GM21367 (cell line): ENCODE data around the gene CHCHD6.
"Not testable (repeated sequence)": the region's sequence is repeated elsewhere in the genome, so short reads cannot be mapped to it uniquely, and the experiment has no call there.

Experiments
- ATAC-seq: cut with Tn5 transposase; IDR thresholded peaks from one replicate; pipeline ENCODE4 v1.9.1; 2021; ENCODE audit not compliant: unreplicated experiment

Gene CHCHD6

DNA sequence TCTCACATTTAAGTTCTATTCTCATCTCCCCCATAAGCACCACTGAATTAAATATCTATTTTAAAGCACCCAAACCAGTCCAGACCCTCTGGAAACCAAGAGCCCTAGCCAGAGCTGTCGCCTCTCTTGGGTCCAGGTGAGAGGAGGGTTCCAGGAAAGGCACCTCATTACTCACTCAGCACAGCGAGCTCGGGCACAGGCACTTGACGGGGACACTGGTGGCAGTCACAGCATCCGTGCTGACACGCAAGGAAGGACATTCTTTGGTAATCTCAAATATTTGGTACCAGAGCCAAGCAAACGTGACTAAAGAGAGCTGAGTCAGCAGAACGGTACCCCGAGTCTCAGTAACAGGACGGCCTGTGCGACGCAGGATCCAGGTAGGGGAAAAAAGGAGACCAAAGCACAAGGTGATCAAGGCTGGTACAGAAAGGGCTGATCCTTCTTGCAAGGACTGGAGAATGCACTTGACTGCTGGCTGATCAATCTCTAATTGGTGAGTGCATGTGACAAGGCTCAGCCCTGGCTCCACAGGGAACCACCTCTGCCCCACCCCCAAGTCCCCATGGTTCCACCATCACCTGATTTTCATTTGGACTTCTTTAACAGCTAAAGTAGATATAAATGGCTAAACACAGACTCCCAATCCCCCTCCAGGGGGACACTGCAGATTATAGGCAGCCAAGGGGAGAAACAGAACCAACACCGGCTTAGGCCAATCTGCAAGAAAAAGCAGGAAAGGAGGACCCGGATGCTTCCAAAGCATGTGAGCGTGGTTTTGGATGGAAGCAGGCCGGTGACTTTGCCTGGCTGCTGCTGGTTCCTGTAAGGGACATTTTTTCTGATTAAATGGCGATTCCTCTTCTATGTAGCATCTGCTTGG lies 61.4 kb downstream of the CHCHD6 start:
- ATAC-seq, result no peak

DNA sequence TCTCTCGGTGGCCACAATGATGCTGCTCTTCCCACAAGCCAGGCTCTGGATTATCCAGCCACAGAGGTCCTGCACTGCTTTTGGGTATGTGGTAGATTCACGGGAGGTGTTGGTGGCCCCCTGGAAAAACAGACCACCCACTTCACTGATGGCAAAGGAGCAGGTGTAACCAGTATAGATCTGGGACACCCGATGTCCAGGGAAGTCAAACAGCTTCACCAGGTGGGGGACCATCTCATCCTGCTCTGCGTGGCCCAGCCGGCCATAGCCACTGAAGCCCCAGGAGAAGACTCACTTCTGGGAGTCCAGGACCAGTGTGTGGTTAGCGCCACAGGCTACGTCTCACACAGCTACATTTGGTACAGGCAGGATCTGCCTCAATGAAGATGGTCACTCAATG lies 62.6 kb downstream of the CHCHD6 start:
- no peak for ATAC-seq

DNA sequence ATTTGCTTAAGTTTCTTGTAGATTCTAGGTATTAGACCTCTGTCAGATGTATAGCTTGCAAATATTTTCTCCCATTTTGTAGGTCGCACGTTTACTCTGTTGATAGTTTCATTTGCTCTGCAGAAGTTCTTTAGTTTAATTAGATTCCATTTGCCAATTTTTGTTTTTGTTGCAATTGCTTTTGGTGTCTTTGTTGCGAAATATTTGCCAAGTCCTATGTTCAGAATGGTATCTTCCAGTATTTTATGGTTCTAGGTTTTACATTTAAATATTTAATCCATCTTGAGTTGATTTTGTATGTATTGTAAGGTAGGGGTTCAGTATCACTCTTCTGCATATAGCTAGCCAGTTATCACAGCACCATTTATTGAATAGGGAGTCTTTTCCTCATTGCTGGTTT lies 64.9 kb downstream of the CHCHD6 start:
- ATAC-seq, result no peak

DNA sequence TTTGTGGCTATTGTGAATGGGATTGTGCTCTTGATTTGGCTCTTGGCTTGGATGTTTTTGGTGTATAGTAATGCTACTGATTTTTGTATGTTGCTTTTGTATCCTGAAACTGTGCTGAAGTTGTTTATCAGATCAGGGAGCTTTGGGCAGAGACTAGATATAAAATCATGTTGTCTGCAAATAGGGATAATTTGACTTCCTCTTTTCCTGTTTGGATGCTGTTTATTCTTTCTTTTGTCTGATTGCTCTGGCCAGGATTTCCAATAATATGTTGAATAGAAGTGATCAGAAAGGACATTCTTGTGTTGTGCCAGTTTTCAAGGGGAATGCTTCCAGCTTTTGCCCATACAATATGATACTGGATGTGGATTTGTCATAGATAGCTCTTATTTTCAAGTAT lies 66.1 kb downstream of the CHCHD6 start:
- no peak for ATAC-seq

DNA sequence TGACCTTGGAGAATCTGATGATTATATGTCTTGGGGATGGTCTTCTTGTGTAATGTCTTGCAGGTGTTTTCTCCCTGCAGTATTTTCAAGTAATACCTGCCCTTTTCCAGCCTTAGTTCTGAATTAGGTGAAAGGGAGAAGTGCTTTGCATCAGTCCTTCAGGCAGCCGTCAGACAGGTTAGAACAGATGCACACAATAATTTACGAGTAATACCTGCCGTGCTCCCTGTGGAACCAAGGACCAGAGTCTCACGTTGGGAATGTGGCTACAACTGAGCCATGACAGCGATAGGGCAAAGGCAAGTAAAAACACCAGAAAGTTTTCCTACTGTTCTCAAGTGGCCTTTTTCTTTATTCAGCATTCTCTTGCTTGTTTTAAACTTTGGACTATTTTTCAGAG lies 69.1 kb downstream of the CHCHD6 start:
- ATAC-seq, result no peak

DNA sequence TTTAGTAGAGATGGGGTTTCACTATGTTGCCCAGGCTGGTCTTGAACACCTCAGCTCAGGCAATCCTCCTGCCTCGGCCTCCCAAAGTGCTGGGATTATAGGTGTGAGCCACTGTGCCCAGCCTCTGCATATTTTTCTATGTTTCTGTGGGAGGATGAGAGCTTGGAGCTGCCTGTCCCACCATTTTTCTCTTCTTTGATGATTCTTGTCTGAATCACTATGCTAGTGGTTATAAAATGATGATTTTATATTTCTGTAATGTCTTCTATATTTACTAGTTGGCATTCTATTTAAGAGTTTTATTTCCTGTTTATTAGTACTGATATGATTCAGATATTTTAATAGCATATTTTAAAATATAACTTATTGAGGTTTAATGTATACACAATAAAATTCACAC lies 69.7 kb downstream of the CHCHD6 start:
- ATAC-seq, result no peak

DNA sequence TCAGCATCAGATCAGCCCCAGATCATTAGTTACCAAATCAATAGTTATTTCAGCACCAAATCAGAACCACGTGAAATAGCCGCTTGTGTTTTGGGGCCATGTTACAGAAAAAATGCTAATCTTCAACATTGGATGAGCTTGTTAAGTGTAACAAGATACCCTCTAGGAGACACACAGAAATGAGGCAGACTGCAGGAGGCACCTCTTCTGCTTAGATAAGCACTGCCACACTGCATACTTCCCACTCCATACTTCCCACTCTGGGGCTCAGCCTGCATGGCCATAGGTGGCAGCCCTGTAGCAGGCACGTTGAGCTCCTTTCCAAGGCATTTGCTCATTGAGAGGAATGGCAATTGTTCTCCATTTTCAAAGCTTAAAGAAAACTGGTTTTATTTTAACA lies 73.3 kb downstream of the CHCHD6 start:
- ATAC-seq, result no peak

DNA sequence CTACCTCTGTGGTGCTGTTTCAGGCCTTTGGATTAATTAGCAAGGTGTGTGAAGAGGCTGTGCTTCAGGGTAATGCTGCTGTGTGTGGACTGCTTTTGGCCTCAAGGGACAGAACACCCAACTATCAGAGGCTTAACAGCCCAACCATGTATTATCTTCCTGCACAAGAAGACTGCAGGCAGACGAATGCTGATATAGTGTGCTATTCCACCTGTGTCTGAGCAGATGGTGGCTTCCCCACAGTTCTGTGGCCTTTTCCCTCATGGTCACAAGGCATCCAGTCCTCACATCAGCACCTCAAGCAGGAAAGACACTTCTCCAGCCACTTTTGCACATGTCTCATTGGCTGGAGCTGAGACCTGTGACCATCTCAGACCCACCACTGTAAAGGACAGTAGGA lies 76.6 kb downstream of the CHCHD6 start:
- no peak for ATAC-seq

DNA sequence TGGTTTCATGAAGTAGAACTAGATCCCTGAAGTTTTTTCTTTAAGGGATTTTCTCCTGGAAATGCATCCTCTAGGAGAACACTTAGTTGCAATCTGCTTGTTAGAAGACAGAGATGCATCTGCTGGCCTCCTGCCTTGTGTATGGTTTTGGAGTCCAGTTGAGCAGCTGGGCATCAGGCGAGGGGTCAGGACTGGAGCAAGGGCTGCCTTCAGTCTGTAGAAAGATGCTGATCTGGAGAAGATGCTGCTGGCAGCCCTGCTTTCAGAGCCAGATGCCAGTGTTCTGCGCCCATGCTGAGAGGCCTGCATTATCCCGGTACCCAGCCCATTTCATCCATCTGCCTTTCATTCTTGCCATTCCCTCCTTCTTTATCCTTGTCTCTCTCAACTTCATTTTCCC lies 77.4 kb downstream of the CHCHD6 start:
- no peak for ATAC-seq

DNA sequence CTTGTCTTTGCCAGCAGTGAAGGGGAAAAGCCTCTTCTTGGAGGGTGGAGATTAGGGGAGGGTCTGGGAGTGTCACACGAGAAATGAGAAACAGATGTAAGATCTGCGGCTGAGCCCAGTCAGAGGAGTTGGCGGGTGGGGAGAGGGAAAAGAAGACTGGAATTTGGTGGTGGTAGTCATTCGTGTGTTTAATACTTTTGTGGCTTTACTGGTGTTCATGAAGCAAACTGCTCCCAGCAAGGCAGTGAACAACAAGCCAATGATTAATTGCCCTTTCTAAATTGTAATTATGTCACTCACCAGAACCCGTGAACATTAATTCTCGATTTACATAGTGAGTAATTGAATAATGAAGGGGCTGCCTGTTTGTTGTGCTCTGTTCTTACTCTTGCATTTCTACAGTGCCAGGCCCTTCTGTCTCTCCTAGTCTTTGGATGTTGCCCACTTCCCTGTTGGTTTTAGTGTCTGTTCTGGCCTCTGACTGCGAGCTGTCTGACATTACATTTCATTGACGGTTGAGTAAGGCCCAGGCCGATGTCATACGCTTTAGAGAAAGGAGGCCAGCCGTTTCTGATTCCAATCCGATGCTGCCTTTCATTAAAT lies 78.0 kb downstream of the CHCHD6 start:
- ATAC-seq, result no peak

DNA sequence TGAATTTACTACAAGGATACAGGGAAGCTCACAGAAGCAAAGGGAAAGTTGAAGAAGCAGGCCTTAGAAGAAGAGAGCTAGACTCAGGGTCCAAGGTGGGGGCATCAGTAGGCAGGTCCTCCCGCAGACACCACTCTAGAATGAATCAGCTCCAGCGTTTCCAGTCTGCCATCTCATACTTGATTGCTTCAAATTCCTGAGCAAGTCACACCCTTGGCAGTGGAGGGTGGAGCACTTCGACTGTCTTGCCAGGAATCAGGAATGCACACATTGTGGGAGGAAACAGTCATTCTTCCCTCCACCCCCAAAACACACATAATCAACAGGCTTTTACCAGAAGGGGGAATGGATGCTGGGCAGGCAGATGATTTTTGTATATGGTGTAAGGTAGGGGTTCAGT lies 78.5 kb downstream of the CHCHD6 start:
- no peak for ATAC-seq

DNA sequence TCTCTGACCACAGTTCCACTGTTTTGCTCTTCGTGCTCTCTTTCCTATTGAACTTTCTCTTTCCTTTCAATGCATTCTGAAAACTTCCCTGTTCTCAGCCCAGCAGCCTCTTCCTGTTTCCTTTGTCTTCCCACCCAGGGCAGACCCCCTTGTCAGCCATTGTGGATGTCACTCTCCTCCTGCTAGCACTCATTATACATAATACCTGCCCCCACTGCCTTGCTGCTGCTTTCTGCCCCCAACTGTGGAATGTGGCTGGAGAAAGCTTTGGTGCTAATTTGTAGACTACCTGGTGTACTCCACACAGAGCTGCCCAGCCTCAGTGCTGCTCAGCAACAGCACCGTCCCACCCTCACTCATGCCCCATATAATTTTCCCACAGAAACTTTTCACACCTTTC lies 80.2 kb downstream of the CHCHD6 start:
- ATAC-seq, result no peak

DNA sequence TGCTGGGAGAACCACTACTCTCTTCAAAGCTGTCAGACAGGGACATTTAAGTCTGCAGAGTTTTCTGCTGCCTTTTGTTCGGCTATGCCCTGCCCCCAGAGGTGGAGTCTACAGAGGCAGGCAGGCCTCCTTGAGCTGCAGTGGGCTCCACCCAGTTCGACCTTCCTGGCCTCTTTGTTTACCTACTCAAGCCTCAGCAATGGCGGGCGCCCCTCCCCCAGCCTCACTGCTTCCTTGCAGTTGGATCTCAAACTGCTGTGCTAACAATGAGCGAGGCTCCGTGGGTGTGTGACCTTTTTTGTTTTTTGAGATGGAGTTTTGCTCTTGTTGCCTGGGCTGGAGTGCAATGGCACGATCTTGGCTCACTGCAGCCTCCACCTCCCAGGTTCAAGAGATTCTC lies 87.3 kb downstream of the CHCHD6 start:
- not testable (repeated sequence) for ATAC-seq

DNA sequence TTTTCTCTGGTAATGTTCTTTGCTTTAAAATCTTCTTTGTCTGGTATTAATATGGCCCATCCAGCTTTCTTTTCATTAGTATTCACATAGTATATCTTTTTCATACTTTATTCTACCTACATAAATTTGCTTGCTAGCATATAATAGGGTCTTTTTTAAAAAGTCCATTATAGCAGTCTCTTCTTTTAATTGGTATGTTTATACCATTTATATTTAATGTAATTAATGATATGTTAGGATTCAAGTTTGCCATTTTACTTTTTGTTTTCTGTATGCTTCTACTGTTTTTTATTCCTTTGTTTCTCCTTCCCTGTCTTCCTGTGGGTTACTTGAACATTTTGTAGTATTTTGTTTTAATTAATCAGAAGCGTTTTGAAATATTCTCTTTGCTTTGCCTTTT lies 89.0 kb downstream of the CHCHD6 start:
- ATAC-seq, result no peak

DNA sequence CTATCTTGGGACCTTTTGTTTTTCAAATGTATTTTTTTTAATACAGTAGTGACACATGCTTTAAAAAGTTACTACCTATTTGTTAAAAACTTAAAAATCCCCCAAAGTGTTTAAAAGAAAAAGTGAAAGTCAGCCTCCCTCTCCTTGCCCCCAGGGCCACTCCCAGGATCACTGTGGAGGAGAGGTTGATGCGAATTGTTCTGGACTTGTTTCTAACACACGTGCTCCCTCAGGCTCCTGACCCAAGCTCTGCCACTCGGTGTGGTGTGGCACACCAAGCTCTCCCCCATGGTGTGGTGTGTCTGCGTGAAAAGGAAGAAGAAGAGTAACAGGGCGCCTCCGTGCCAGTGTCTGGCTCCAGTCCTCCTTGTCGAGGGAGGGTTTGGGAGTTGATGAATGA lies 93.5 kb downstream of the CHCHD6 start:
- no peak for ATAC-seq

DNA sequence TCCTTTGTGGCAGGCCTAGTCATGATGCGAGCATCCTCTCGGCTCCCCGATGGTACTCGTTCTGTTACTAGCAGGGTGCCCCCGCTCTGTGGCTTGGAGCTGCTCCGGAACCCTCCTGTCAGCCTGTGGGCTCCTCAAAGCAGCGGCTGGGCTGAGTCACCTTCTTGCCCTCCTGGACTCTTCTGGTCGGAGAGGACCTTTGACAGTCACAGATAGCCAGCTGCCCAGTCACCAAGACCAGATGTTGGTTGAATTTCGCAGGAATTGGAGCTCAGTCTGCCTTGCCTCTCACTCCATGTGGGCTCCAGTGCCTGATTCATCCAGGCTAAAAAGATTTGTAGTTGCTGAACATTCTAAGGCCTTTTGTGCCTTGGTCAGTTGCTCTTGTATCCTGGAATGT lies 94.5 kb downstream of the CHCHD6 start:
- no peak for ATAC-seq

DNA sequence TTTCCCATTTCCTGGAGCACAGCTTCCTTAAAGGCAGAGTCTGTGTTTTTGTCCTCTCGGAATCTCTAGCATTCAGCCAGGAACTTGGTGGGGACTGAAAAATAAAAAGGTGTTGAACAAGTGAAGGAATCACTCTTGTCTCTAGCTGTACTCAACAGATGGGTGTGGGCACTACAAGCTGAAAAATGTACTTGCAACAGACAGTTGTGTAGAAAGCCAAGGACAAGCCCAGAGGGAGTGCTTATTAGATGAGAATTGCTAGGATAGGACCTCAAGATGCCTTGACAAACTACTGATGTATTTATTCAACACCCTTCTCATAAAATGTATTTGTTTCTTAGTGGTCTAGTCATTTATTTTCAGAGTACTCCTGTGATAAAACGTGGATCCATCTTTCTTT lies 95.1 kb downstream of the CHCHD6 start:
- ATAC-seq, result no peak

DNA sequence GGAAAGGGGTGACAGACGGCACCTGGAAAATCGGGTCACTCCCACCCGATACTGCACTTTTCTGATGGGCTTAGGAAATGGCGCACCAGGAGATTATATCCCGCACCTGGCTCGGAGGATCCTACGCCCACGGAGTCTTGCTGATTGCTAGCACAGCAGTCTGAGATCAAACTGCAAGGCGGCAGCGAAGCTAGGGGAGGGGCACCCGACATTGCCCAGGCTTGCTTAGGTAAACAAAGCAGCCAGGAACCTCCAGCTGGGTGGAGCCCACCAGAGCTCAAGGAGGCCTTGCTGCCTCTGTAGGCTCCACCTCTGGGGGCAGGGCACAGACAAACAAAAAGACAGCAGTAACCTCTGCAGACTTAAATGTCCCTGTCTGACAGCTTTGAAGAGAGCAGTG lies 97.3 kb downstream of the CHCHD6 start:
- not testable (repeated sequence) for ATAC-seq

DNA sequence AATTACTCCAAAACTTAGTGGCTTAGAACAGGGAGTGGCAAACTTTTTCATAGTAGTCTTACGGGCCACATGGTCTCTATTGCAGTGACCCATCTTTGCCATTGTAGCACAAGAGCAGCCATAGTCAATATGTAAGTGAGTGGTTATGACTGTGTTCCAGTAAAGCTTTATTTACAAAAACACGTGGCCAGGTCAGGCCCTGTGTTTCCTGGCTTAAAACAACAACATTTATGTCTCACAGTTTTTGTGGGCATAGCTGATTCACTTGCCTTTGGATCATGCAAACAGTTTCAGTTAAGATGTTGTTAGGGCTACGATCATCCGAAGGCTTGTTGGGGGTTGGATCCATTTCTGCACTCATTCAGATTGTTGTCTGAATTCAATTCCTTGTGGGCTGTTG lies 103.8 kb downstream of the CHCHD6 start:
- no peak for ATAC-seq

DNA sequence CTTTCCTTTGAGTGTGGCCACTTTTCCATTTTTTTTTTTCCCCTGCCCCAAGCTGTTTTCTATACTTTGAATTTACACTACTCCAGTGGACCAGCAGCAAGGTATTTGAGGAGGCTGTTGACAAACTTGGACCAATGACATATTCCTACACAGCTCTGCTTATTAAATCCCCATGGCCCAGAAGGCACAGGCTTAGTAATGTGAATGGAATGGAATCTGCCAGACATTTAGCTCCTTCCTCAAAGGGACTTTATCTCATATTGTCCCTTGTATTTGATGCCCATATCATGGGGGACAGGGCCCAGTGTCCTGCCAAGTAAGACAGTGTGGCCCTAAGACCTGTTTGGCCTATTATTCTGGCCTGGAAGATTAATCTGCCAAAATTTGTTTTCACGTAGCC lies 107.5 kb downstream of the CHCHD6 start:
- ATAC-seq, result no peak

DNA sequence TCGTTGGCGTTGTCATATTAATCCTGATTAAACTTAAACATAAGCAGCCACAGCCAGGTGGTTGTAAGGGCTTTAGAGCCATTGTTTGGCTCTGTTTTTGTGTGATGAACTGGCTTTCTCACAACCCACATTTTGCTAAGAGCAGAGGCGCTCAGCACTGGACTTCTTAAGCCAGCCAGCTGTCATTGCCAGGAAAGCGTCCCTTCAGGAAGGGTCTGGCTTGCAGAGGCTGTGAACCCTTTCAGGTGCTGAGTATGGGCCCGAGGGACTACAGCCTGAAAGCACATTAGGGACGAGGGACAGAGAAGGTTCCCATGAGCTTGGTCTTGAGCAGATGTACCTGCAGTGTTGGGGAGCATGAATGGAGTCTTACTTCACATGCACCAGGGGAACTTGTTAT lies 112.3 kb downstream of the CHCHD6 start:
- no peak for ATAC-seq

DNA sequence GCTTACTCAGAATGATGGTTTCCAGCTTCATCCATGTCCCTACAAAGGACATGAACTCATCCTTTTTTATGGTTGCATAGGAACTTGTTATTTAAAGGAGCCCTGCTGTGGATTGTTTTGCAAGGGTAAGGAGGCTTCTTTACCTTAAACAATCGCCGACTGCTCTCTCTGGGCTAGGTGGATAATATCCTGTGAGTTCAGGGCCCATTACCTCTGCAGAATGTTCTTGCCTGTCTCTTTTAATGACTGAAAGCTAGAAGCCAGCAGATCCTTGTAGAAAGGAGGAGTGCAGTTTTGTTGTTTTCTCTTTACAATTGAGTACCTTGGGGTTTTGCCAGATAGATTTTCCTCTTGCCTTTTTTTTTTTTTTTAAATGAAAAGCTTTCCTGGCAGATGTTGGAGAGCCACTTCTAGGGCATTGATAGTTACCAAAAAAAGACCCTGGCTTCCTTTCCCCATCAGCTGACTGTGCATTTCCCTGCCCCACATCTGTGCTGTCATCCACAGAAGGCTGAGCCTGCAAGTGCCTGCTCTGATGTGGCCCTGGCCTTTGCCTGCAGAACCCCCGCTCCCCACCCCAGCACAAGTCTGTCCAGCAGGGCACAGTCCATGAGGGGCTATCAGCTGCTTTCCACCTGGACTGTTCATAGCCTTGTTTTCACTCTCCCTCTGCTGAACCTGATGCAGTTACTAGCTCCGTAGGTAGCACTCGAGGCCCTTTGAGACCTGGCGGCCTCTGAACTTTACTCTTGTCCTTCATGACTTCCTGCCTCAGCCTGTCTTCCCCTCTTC lies 113.1 kb downstream of the CHCHD6 start:
- ATAC-seq, result no peak
